Endodermal cell (in vitro differentiated cells): ENCODE data around the gene HDAC4. TPM values are rescaled to one million over a fixed set of nuclear protein-coding genes. Genes with fewer than 3 reads are reported as not detected.

Experiments used
- DNase-seq: peaks from one replicate; pipeline ENCODE4 v3.0.0-alpha.2; 2017
- H3K27ac ChIP-seq: 2 replicates; pipeline ENCODE4 v1.5.1; 2013; ENCODE audit warnings: mild to moderate bottlenecking, low read depth, low read length, moderate library complexity
- H3K27me3 ChIP-seq: 2 replicates; pipeline ENCODE4 v1.6.1; 2013; ENCODE audit warnings: mild to moderate bottlenecking, low read length, moderate library complexity; ENCODE audit not compliant: insufficient read depth, control insufficient read depth, poor library complexity, severe bottlenecking
- H3K36me3 ChIP-seq: 2 replicates; pipeline ENCODE4 v1.7.0; 2013; ENCODE audit warnings: mild to moderate bottlenecking, low read length, moderate library complexity; ENCODE audit not compliant: control insufficient read depth, insufficient read depth
- H3K4me1 ChIP-seq: one replicate; pipeline ENCODE4 v1.7.0; 2013; ENCODE audit warnings: low read length; ENCODE audit not compliant: control insufficient read depth, insufficient read depth
- H3K4me3 ChIP-seq: 2 replicates; pipeline ENCODE4 v1.5.1; 2013; ENCODE audit warnings: mild to moderate bottlenecking, low read length, moderate library complexity
- H3K9ac ChIP-seq: 2 replicates; pipeline ENCODE4 v1.6.1; 2013; ENCODE audit warnings: mild to moderate bottlenecking, low read length, moderate library complexity; ENCODE audit not compliant: poor library complexity, severe bottlenecking; ENCODE audit errors: extremely low read depth
- H3K9me3 ChIP-seq: 2 replicates; pipeline ENCODE4 v1.6.1; 2013; ENCODE audit warnings: mild to moderate bottlenecking, low read length, moderate library complexity; ENCODE audit not compliant: control insufficient read depth
- H3K27ac Mint-ChIP-seq: 2 replicates; pipeline ENCODE4 v1.8.0; 2020; ENCODE audit warnings: mixed read lengths
- H3K27me3 Mint-ChIP-seq: 2 replicates; pipeline ENCODE4 v1.8.0; 2021; ENCODE audit warnings: mild to moderate bottlenecking, mixed read lengths; ENCODE audit not compliant: insufficient read depth
- H3K36me3 Mint-ChIP-seq: 2 replicates; pipeline ENCODE4 v1.8.0; 2020; ENCODE audit warnings: low read depth, mixed read lengths
- H3K4me1 Mint-ChIP-seq: 2 replicates; pipeline ENCODE4 v1.8.0; 2020; ENCODE audit warnings: mixed read lengths
- H3K4me3 Mint-ChIP-seq: 2 replicates; pipeline ENCODE4 v1.8.0; 2020; ENCODE audit warnings: mild to moderate bottlenecking, moderate library complexity, mixed read lengths
- H3K9me3 Mint-ChIP-seq: 2 replicates; pipeline ENCODE4 v1.8.0; 2020; ENCODE audit warnings: mild to moderate bottlenecking, mixed read lengths
- WGBS, 2 experiments: methylation state at CpG; one replicate each; pipeline versions ENCODE4 v1.1.5 to v1.1.7; 2013; ENCODE audit warnings: missing lambda C conversion rate in 2 of 2, mixed read lengths in 1 of 2; ENCODE audit not compliant: insufficient coverage in 1 of 2, insufficient read length in 1 of 2; 5-methylcytosine and 5-hydroxymethylcytosine counted together
- total RNA-seq, 2 donors: library from RNA; stranded (reverse); fragmentation: NEBNext Ultra II Directional in 1 of 2; extraction: Animal tissue kit (Norgen Biotek cat#: 25700) in 1 of 2; gene quantifications; 2 replicates in 1 of 2; 3 replicates in 1 of 2; pipeline ENCODE4 v1.2.1, GENCODE V29; 2021
- TF ChIP-seq, protein P1 (sequence below): fragments of 200-600 bp; sonication (generic); conservative IDR thresholded peaks from 2 replicates; pipeline ENCODE4 v1.5.0; 2021; ENCODE audit warnings: antibody characterized with exemption, mild to moderate bottlenecking

HDAC4 gene
- total RNA-seq, 2 donors from 2014 or later: 45.7 to 51.2 TPM

DNA sequence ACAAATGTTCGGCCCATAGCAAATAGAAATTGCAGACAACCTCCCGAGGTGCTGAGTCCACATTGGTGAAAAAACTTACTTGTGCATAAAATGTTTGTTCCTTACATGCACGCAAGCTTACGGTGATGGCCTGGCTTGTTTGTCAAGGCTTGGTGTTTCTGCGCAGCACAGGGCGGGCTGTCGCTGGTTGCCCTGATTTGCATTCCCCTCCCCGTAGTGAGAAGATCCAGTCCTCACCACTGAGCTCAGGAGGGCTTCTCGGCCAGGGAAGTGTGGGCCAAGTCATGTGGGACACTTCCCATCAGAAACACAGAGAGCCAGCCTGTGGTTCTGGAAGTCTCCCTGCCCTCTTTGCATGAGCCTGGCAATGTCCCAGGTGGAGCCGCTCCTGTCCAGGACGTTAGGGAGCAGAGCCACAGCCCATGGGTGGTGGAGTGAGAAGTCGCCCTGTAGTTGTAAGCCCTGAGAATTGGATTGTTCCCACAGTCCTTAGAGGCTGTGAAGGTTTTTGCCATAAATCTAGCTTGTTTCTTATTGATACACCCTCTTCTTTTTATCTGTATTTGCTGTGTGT is 400.2 kb downstream of the HDAC4 start:
- TF ChIP-seq, protein P1, sequence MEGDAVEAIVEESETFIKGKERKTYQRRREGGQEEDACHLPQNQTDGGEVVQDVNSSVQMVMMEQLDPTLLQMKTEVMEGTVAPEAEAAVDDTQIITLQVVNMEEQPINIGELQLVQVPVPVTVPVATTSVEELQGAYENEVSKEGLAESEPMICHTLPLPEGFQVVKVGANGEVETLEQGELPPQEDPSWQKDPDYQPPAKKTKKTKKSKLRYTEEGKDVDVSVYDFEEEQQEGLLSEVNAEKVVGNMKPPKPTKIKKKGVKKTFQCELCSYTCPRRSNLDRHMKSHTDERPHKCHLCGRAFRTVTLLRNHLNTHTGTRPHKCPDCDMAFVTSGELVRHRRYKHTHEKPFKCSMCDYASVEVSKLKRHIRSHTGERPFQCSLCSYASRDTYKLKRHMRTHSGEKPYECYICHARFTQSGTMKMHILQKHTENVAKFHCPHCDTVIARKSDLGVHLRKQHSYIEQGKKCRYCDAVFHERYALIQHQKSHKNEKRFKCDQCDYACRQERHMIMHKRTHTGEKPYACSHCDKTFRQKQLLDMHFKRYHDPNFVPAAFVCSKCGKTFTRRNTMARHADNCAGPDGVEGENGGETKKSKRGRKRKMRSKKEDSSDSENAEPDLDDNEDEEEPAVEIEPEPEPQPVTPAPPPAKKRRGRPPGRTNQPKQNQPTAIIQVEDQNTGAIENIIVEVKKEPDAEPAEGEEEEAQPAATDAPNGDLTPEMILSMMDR: no peak
- no peak overlapping the region for H3K27ac ChIP-seq
- no peaks in the 10 kb centered on the region for H3K9me3 ChIP-seq
- DNase-seq: peak; percentile 24
- peaks cover 2% of the 10 kb centered on the region for H3K9me3 Mint-ChIP-seq
- no peaks in the 10 kb centered on the region for H3K4me1 Mint-ChIP-seq
- peaks cover 7% of the 10 kb centered on the region for H3K27me3 Mint-ChIP-seq
- H3K9ac ChIP-seq: no peak overlapping the region
- no peaks in the 10 kb centered on the region for H3K27me3 ChIP-seq
- H3K27ac Mint-ChIP-seq: no peak overlapping the region
- H3K36me3 ChIP-seq: no peaks in the 10 kb centered on the region
- no peaks in the 10 kb centered on the region for H3K4me1 ChIP-seq
- 94% methylated on average over 11 to 12 of the region's 12 CpGs for WGBS, 2 experiments
- no peak overlapping the region for H3K4me3 Mint-ChIP-seq
- H3K4me3 ChIP-seq: no peak overlapping the region
- no peaks in the 10 kb centered on the region for H3K36me3 Mint-ChIP-seq

DNA sequence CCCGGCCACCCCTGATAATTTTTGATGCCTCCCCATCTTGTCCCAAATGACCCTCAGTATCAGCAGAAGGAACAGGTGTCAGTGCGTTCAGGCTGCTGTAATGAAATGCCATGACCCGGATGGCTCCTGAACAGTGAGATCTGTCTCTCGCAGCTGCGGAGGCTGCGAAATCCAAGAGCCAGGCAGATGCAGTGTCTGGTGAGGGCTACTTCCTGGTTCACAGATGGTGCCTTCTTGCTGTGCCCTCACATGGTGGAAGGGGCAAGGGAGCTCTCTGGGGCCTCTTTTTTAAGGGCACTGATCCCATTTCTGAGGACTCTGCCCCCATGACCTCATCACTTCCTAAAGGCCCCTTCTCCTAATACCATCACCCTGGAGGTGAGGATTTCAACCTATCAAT is 400.7 kb downstream of the HDAC4 start:
- no peak overlapping the region for H3K4me3 ChIP-seq
- DNase-seq: peak; percentile 20
- no peak overlapping the region for H3K27ac ChIP-seq
- H3K4me1 ChIP-seq: no peaks in the 10 kb centered on the region
- no peak overlapping the region for H3K9ac ChIP-seq
- WGBS, 2 experiments: 94 to 97% methylated on average over 5 to 6 of the region's 6 CpGs
- H3K4me1 Mint-ChIP-seq: no peaks in the 10 kb centered on the region
- H3K9me3 ChIP-seq: no peaks in the 10 kb centered on the region
- H3K4me3 Mint-ChIP-seq: no peak overlapping the region
- peaks cover 7% of the 10 kb centered on the region for H3K9me3 Mint-ChIP-seq
- no peak overlapping the region for H3K27ac Mint-ChIP-seq
- no peaks in the 10 kb centered on the region for H3K36me3 ChIP-seq
- peaks cover 7% of the 10 kb centered on the region for H3K27me3 Mint-ChIP-seq
- no peaks in the 10 kb centered on the region for H3K27me3 ChIP-seq
- no peaks in the 10 kb centered on the region for H3K36me3 Mint-ChIP-seq
- TF ChIP-seq, protein P1: no peak

DNA sequence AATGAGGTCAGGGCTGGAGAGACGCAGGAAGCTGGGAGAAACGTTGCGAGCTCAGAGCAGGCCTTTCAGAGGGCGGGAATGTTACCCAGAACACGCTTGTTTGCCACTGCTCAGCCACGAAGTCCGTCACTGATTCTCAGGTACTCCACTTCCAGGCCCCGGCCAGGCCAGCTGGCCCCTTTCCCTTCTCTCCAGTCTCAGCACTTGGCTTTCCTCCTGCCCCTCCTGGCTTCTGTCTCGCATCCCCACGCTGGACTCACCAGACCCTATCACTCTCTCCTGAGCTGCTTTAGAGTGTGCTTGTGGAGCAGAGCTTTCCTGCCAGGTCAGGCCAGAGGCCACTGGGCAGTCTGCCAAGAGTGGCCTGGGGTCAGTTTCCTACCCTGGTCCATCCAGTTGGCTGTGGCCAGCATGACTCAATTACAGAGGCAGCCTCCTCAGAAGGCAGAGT is 401.5 kb downstream of the HDAC4 start:
- Histone ChIP-seq H3K36me3 (no peaks in the 10 kb centered on the region), H3K9me3 (peaks cover 5% of the 10 kb centered on the region), H3K27me3 (no peaks in the 10 kb centered on the region), H3K9ac (no peak overlapping the region), H3K27ac (no peak overlapping the region), H3K4me1 (no peaks in the 10 kb centered on the region), H3K4me3 (no peak overlapping the region)
- WGBS, 2 experiments: 89 to 97% methylated on average over 7 to 10 of the region's 10 CpGs
- Mint-ChIP-seq H3K27me3 (peaks cover 5% of the 10 kb centered on the region), H3K27ac (no peak overlapping the region), H3K9me3 (peaks cover 13% of the 10 kb centered on the region), H3K36me3 (no peaks in the 10 kb centered on the region), H3K4me3 (no peak overlapping the region), H3K4me1 (no peaks in the 10 kb centered on the region)
- TF ChIP-seq, protein P1: no peak
- DNase-seq: peak; percentile 22
